ENCODE data around the gene OS9. TPM values are rescaled to one million over a fixed set of nuclear protein-coding genes. Genes with fewer than 3 reads are reported as not detected.

Gene OS9
- total and polyA plus RNA-seq, 2 of the 4 experiments (the other 2 are of a cell fraction), result 159 to 272 TPM

- no peaks in the 10 kb centered on the region for H3K27me3 ChIP-seq (ENCODE audit: control insufficient read depth, insufficient read depth, low read length)
- H2BK20ac ChIP-seq (ENCODE audit: low read depth, low read length), result no peak overlapping the region
- ChIA-PET POLR2A (ENCODE audit: unreplicated experiment) (no interaction called here), CTCF (no interaction called here)
- intact Hi-C loops (cut with micrococcal nuclease) (no loop called here), dilution Hi-C loops (cut with HindIII; ENCODE audit: low sequenced_read_pairs, unreplicated experiment) (no loop called here), in situ Hi-C loops (cut with MboI; ENCODE audit: low sequenced_read_pairs) (no loop called here)
- H4K91ac ChIP-seq (ENCODE audit: insufficient read depth, low read depth, low read length), result no peak overlapping the region
- H3K56ac ChIP-seq (ENCODE audit: extremely low read depth, insufficient read depth, low read length), result no peak overlapping the region
- H2BK120ac ChIP-seq (ENCODE audit: low read depth, low read length), result no peak overlapping the region
- H3K9ac ChIP-seq (ENCODE audit: low read depth, low read length), result no peak overlapping the region
- H3K23ac ChIP-seq (ENCODE audit: low read depth, low read length), result no peak overlapping the region
- H3K27ac ChIP-seq (ENCODE audit: insufficient read depth, low read length), result no peak overlapping the region
- no TSS peak for BruUV-seq (replicated peaks)
- H3K4ac ChIP-seq (ENCODE audit: low read depth, low read length), result no peak overlapping the region
- H4K5ac ChIP-seq (ENCODE audit: low read depth, low read length), result no peak overlapping the region
- H3K79me1 ChIP-seq (ENCODE audit: low read depth in 1 of 2, low read length in 2 of 2), result peaks cover 12 to 33% of the 10 kb centered on the region in 2 experiments
- DNase-seq, result no peak
- H3K4me3 ChIP-seq (ENCODE audit: insufficient read depth, low read depth, low read length), result no peak overlapping the region
- H2AFZ ChIP-seq (replicated peaks; ENCODE audit: low read length, poor library complexity), result no peak overlapping the region
- no peak overlapping the region for H3K18ac ChIP-seq (ENCODE audit: low read depth, low read length)
- 93% methylated on average over 3 of the region's 3 CpGs; no CpG with 5 or more reads in 1 of the 2 experiments for WGBS, 2 experiments (ENCODE audit: extremely low coverage in 2 of 2, insufficient read length in 1 of 2)
- H2AK9ac ChIP-seq (replicated peaks; ENCODE audit: low read depth, low read length, poor library complexity), result no peak overlapping the region
- no peak overlapping the region for H2BK15ac ChIP-seq (ENCODE audit: low read depth, low read length)
- H3K4me1 ChIP-seq (ENCODE audit: control insufficient read depth, insufficient read depth, low read length), result 0 out of 2 replicates have a peak, but pooled peaks cover 3% of the 10 kb centered on the region
- no peaks in the 10 kb centered on the region for H3K9me3 ChIP-seq (ENCODE audit: control insufficient read depth, insufficient read depth, low read length)
- H3K9me1 ChIP-seq (ENCODE audit: insufficient read depth, low read length), result peaks cover 10% of the 10 kb centered on the region
- H3K36me3 ChIP-seq (ENCODE audit: control insufficient read depth, insufficient read depth, low read length), result peaks cover 20% of the 10 kb centered on the region
- no peak overlapping the region for H2AK5ac ChIP-seq (ENCODE audit: low read depth, low read length)
- H3K14ac ChIP-seq (replicated peaks; ENCODE audit: low read depth, low read length), result no peak overlapping the region
- TF ChIP-seq CHD1 (IDR thresholded peaks at IDR 0.05; ENCODE audit: low read depth, low read length) (no peak), RFX5 (IDR thresholded peaks at IDR 0.05; ENCODE audit: low read depth, low read length) (no peak), MAFK (IDR thresholded peaks at IDR 0.05; ENCODE audit: low read depth, low read length) (no peak), SMC3 (IDR thresholded peaks at IDR 0.05; ENCODE audit: low read depth, low read length) (no peak), FOS (IDR thresholded peaks at IDR 0.05; ENCODE audit: low read depth, low read length) (no peak), RCOR1 (IDR thresholded peaks at IDR 0.05; ENCODE audit: insufficient replicate concordance, low read length) (no peak), RAD21 (IDR thresholded peaks at IDR 0.05; ENCODE audit: low read length) (no peak), MAZ (IDR thresholded peaks at IDR 0.05; ENCODE audit: borderline replicate concordance, low read depth, low read length) (no peak), NFE2L2 (IDR thresholded peaks at IDR 0.05; ENCODE audit: low read depth, low read length) (no peak), POLR2A (IDR thresholded peaks at IDR 0.05; ENCODE audit: low read depth, low read length) (no peak)
- TF ChIP-seq, protein P1, sequence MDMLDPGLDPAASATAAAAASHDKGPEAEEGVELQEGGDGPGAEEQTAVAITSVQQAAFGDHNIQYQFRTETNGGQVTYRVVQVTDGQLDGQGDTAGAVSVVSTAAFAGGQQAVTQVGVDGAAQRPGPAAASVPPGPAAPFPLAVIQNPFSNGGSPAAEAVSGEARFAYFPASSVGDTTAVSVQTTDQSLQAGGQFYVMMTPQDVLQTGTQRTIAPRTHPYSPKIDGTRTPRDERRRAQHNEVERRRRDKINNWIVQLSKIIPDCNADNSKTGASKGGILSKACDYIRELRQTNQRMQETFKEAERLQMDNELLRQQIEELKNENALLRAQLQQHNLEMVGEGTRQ (IDR thresholded peaks at IDR 0.05; ENCODE audit: low read depth, low read length), result no peak
- ATAC-seq (ENCODE audit: low read depth), result no peak
- H3K4me2 ChIP-seq (ENCODE audit: low read depth, low read length), result no peak overlapping the region
- no peak overlapping the region for H2BK5ac ChIP-seq (ENCODE audit: low read depth, low read length, poor library complexity, severe bottlenecking)
- H4K8ac ChIP-seq (ENCODE audit: low read depth in 2 of 2, low read length in 2 of 2), result no peak overlapping the region
- H4K20me1 ChIP-seq (ENCODE audit: insufficient read depth, low read length), result no peaks in the 10 kb centered on the region
Observed at GRCh38 chr12:57698414-57698813, 4.5 kb downstream of the OS9 start.

All from IMR-90 (cell line).